Measurements from ENCODE around the gene SELL. TPM values are rescaled to one million over a fixed set of nuclear protein-coding genes. Genes with fewer than 3 reads are reported as not detected.
"Not testable (repeated sequence)": the region's sequence is repeated elsewhere in the genome, so short reads cannot be mapped to it uniquely, and the experiment has no call there.

The SELL gene
- total RNA-seq, 1 donor from 2014 or later: not detected

GRCh38 chr1:169722779-169723178 lies 11.4 kb upstream of the SELL start:
- Mint-ChIP-seq H3K4me3 (no peak overlapping the region), H3K36me3 (no peaks in the 10 kb centered on the region), H3K9me3 (no peaks in the 10 kb centered on the region), H3K4me1 (no peaks in the 10 kb centered on the region), H3K27ac (no peak overlapping the region), H3K27me3 (ENCODE audit: insufficient read depth, low read depth) (no peaks in the 10 kb centered on the region)
- Histone ChIP-seq H3K4me2 (no peak overlapping the region), H3K36me3 (no peaks in the 10 kb centered on the region), H2AFZ (replicated peaks) (no peak overlapping the region), H3K4me1 (no peaks in the 10 kb centered on the region), H3K9ac (no peak overlapping the region), H3K79me2 (ENCODE audit: low read depth) (no peaks in the 10 kb centered on the region), H3K4me3 (no peak overlapping the region), H4K20me1 (ENCODE audit: low read depth) (no peaks in the 10 kb centered on the region), H3F3A (ENCODE audit: low read depth) (no peaks in the 10 kb centered on the region), H3K27me3 (no peaks in the 10 kb centered on the region), H3K9me3 (ENCODE audit: low read depth) (no peaks in the 10 kb centered on the region), H3K27ac (no peak overlapping the region)
- no peak for TF ChIP-seq CTCF (IDR thresholded peaks at IDR 0.05)
- TF ChIP-seq EZH2 (IDR thresholded peaks at IDR 0.05): no peak
- TF ChIP-seq EZH2phosphoT487 (IDR thresholded peaks at IDR 0.05): no peak
- no peak for DNase-seq (ENCODE audit: low spot score)

- H3K27me3 ChIP-seq; H3K9me3 ChIP-seq (ENCODE audit: low read depth); H3K9ac ChIP-seq; H3K27me3 Mint-ChIP-seq (ENCODE audit: insufficient read depth, low read depth); DNase-seq (ENCODE audit: low spot score); H3K27ac ChIP-seq; H2AFZ ChIP-seq (replicated peaks); H3K4me3 Mint-ChIP-seq; H3K36me3 Mint-ChIP-seq; H3K4me1 Mint-ChIP-seq; H3K79me2 ChIP-seq (ENCODE audit: low read depth); H3K4me3 ChIP-seq; H3F3A ChIP-seq (ENCODE audit: low read depth); H3K36me3 ChIP-seq; H3K4me1 ChIP-seq; H3K27ac Mint-ChIP-seq; H4K20me1 ChIP-seq (ENCODE audit: low read depth); H3K4me2 ChIP-seq: not testable (repeated sequence)
- H3K9me3 Mint-ChIP-seq: peaks cover 20% of the 10 kb centered on the region
Observed at GRCh38 chr1:169715100-169715499, 3.7 kb upstream of the SELL start.

GRCh38 chr1:169713090-169713489 lies 1.7 kb upstream of the SELL start:
- H3K4me3 ChIP-seq; H3K36me3 ChIP-seq; H3K36me3 Mint-ChIP-seq; H3K79me2 ChIP-seq (ENCODE audit: low read depth); H3K4me1 ChIP-seq; H2AFZ ChIP-seq (replicated peaks); H3K27ac Mint-ChIP-seq; H3K4me1 Mint-ChIP-seq; H3K4me3 Mint-ChIP-seq; H4K20me1 ChIP-seq (ENCODE audit: low read depth); H3K27me3 ChIP-seq; H3F3A ChIP-seq (ENCODE audit: low read depth); H3K9me3 ChIP-seq (ENCODE audit: low read depth); H3K9ac ChIP-seq; H3K4me2 ChIP-seq; H3K27me3 Mint-ChIP-seq (ENCODE audit: insufficient read depth, low read depth); H3K27ac ChIP-seq; DNase-seq (ENCODE audit: low spot score): not testable (repeated sequence)
- H3K9me3 Mint-ChIP-seq: peaks cover 20% of the 10 kb centered on the region

GRCh38 chr1:169712309-169712631 lies 850 bp upstream of the SELL start:
- H3K36me3 Mint-ChIP-seq: no peaks in the 10 kb centered on the region
- Histone ChIP-seq H3K9ac (no peak overlapping the region), H3K36me3 (no peaks in the 10 kb centered on the region), H3K4me2 (no peak overlapping the region), H2AFZ (replicated peaks) (no peak overlapping the region), H3K27ac (no peak overlapping the region), H3K4me1 (no peaks in the 10 kb centered on the region), H3K79me2 (ENCODE audit: low read depth) (no peaks in the 10 kb centered on the region), H3F3A (ENCODE audit: low read depth) (no peaks in the 10 kb centered on the region), H4K20me1 (ENCODE audit: low read depth) (no peaks in the 10 kb centered on the region), H3K4me3 (no peak overlapping the region), H3K27me3 (peaks cover 8% of the 10 kb centered on the region), H3K9me3 (ENCODE audit: low read depth) (no peaks in the 10 kb centered on the region)
- DNase-seq (ENCODE audit: low spot score): no peak
- H3K27me3 Mint-ChIP-seq (ENCODE audit: insufficient read depth, low read depth): no peaks in the 10 kb centered on the region
- no peak for TF ChIP-seq EZH2phosphoT487 (IDR thresholded peaks at IDR 0.05)
- TF ChIP-seq CTCF (IDR thresholded peaks at IDR 0.05): no peak
- no peak for TF ChIP-seq EZH2 (IDR thresholded peaks at IDR 0.05)
- H3K4me1 Mint-ChIP-seq: no peaks in the 10 kb centered on the region
- peaks cover 19% of the 10 kb centered on the region for H3K9me3 Mint-ChIP-seq
- no peak overlapping the region for H3K4me3 Mint-ChIP-seq
- no peak overlapping the region for H3K27ac Mint-ChIP-seq
